H1 (cell line): Measurements from ENCODE around the gene BRIP1. TPM values are rescaled to one million over a fixed set of nuclear protein-coding genes. Genes with fewer than 3 reads are reported as not detected.

ENCODE experiments used
- CTCF ChIA-PET: fragments of 300-600 bp; sonication (Branson Sonifier 250); formaldehyde crosslinking; loops from one replicate; lab custom pipeline; 2021; ENCODE audit not compliant: partially characterized antibody; lab: Charles Lee
- POLR2A ChIA-PET: fragments of 300-600 bp; sonication (Branson Sonifier 250); formaldehyde crosslinking; loops from one replicate; lab custom pipeline; 2021; ENCODE audit warnings: inconsistent platforms; ENCODE audit not compliant: partially characterized antibody; lab: Charles Lee
- DNase-seq, 2 experiments: peaks; one replicate each; pipeline versions ENCODE4 v3.0.0 to v3.0.0-alpha.2; 2010 to 2022; ENCODE audit warnings: low spot score in 2 of 2, low read depth in 1 of 2, mixed read lengths in 1 of 2
- FAIRE-seq: peaks from 2 replicates; lab custom pipeline; 2011; peaks lifted over from hg19 to GRCh38; lab: Jason Lieb, UNC
- H2AFZ ChIP-seq: 2 replicates; pipeline ENCODE4 v1.8.1; 2012; ENCODE audit warnings: low read length, inconsistent platforms
- H2AK5ac ChIP-seq: 2 replicates; pipeline ENCODE4 v1.6.1; 2013; ENCODE audit warnings: low read depth, low read length
- H2BK120ac ChIP-seq: replicated peaks from 2 replicates; pipeline ENCODE3; 2013; ENCODE audit warnings: low read depth, low read length, inconsistent platforms
- H2BK12ac ChIP-seq: 2 replicates; pipeline ENCODE4 v1.6.1; 2013; ENCODE audit warnings: low read depth, low read length
- H2BK15ac ChIP-seq: 2 replicates; pipeline ENCODE4 v1.6.1; 2013; ENCODE audit warnings: low read length
- H2BK20ac ChIP-seq: 2 replicates; pipeline ENCODE4 v1.6.1; 2013; ENCODE audit warnings: low read length
- H2BK5ac ChIP-seq: 2 replicates; pipeline ENCODE4 v1.6.1; 2013; ENCODE audit warnings: low read depth, low read length
- H3K14ac ChIP-seq: 2 replicates; pipeline ENCODE4 v1.6.1; 2013; ENCODE audit warnings: inconsistent platforms; ENCODE audit not compliant: insufficient read length
- H3K18ac ChIP-seq: 2 replicates; pipeline ENCODE4 v1.6.1; 2013; ENCODE audit warnings: low read length; ENCODE audit errors: extremely low read depth
- H3K23ac ChIP-seq: 2 replicates; pipeline ENCODE4 v1.6.1; 2013; ENCODE audit warnings: inconsistent platforms; ENCODE audit not compliant: insufficient read length
- H3K23me2 ChIP-seq: 2 replicates; pipeline ENCODE4 v1.6.1; 2013; ENCODE audit warnings: low read depth, low read length
- H3K27ac ChIP-seq: 2 replicates; pipeline ENCODE4 v1.6.1; 2011; ENCODE audit warnings: low read depth, low read length, inconsistent platforms
- H3K27me3 ChIP-seq, 4 experiments: replicated peaks in 1 of 4; 1 replicate in 1 of 4; 2 replicates in 3 of 4; pipeline versions ENCODE4 v1.6.1 to v1.8.1; 2011 to 2013; ENCODE audit warnings: low read length in 3 of 4, mild to moderate bottlenecking in 3 of 4, inconsistent platforms in 2 of 4, mixed read lengths in 2 of 4, moderate library complexity in 1 of 4; ENCODE audit not compliant: control insufficient read depth in 3 of 4, insufficient read depth in 3 of 4; ENCODE audit errors: extremely low read depth in 1 of 4
- H3K36me3 ChIP-seq, 4 experiments: 2 replicates each; pipeline versions ENCODE4 v1.6.1 to v1.8.1; 2011 to 2013; ENCODE audit warnings: mild to moderate bottlenecking in 4 of 4, low read length in 3 of 4, moderate library complexity in 2 of 4, control low read depth in 1 of 4, inconsistent platforms in 1 of 4; ENCODE audit not compliant: insufficient read depth in 4 of 4, control insufficient read depth in 2 of 4
- H3K4ac ChIP-seq: replicated peaks from 2 replicates; pipeline ENCODE3; 2013; ENCODE audit warnings: low read length, low read depth, mixed read lengths, inconsistent platforms; ENCODE audit not compliant: insufficient read length
- H3K4me1 ChIP-seq, 4 experiments: replicated peaks in 1 of 4; 1 replicate in 1 of 4; 2 replicates in 3 of 4; pipeline versions ENCODE4 v1.6.1 to v1.8.1; 2011 to 2013; ENCODE audit warnings: low read length in 3 of 4, inconsistent platforms in 2 of 4, mixed read lengths in 1 of 4; ENCODE audit not compliant: insufficient read depth in 4 of 4, control insufficient read depth in 3 of 4
- H3K4me2 ChIP-seq, 2 experiments: 2 replicates each; pipeline versions ENCODE4 v1.6.1 to v1.8.1; 2011 to 2013; ENCODE audit warnings: low read depth in 2 of 2, low read length in 2 of 2, control low read depth in 1 of 2, inconsistent platforms in 1 of 2, mild to moderate bottlenecking in 1 of 2; ENCODE audit not compliant: insufficient read depth in 1 of 2
- H3K4me3 ChIP-seq, 4 experiments: fragments of 200-600, 300-600 bp in 1 of 4; sonication (generic), shearing (Covaris generic), sonication (Bioruptor Twin) in 1 of 4; 2 replicates each; pipeline versions ENCODE4 v1.5.1 to v1.8.1; 2011 to 2016; ENCODE audit warnings: low read length in 4 of 4, low read depth in 3 of 4, control low read depth in 2 of 4, inconsistent platforms in 2 of 4, mild to moderate bottlenecking in 2 of 4, mixed read lengths in 1 of 4, moderate library complexity in 1 of 4; ENCODE audit not compliant: insufficient read depth in 2 of 4; ENCODE audit errors: extremely low read depth in 1 of 4
- H3K56ac ChIP-seq: replicated peaks from 2 replicates; pipeline ENCODE3; 2013; ENCODE audit warnings: low read depth, mild to moderate bottlenecking, mixed read lengths, low read length, inconsistent platforms; ENCODE audit not compliant: insufficient read length
- H3K79me1 ChIP-seq: 2 replicates; pipeline ENCODE4 v1.6.1; 2013; ENCODE audit warnings: low read depth, low read length, control low read depth
- H3K79me2 ChIP-seq, 2 experiments: 2 replicates each; pipeline versions ENCODE4 v1.6.1 to v1.8.1; 2012 to 2013; ENCODE audit warnings: low read length in 2 of 2, mild to moderate bottlenecking in 2 of 2, inconsistent platforms in 1 of 2; ENCODE audit not compliant: insufficient read depth in 2 of 2, control insufficient read depth in 1 of 2
- H3K9ac ChIP-seq, 4 experiments: replicated peaks in 1 of 4; 1 replicate in 1 of 4; 2 replicates in 3 of 4; pipeline versions ENCODE4 v1.6.1 to v1.8.1; 2011 to 2013; ENCODE audit warnings: low read depth in 3 of 4, low read length in 3 of 4, control low read depth in 2 of 4, mild to moderate bottlenecking in 2 of 4, moderate library complexity in 2 of 4, inconsistent platforms in 1 of 4; ENCODE audit errors: extremely low read depth in 1 of 4
- H3K9me3 ChIP-seq, 2 experiments: 2 replicates each; pipeline versions ENCODE4 v1.6.1 to v1.8.1; 2012 to 2013; ENCODE audit warnings: mild to moderate bottlenecking in 2 of 2, moderate library complexity in 2 of 2, control low read depth in 1 of 2, inconsistent platforms in 1 of 2, low read depth in 1 of 2, low read length in 1 of 2, mixed read lengths in 1 of 2; ENCODE audit not compliant: insufficient read depth in 2 of 2
- H4K20me1 ChIP-seq, 2 experiments: replicated peaks in 1 of 2; 2 replicates each; pipeline versions ENCODE3 to v1.8.1; 2011 to 2013; ENCODE audit warnings: inconsistent platforms in 2 of 2, low read length in 2 of 2, mild to moderate bottlenecking in 1 of 2; ENCODE audit not compliant: insufficient read depth in 2 of 2, control insufficient read depth in 1 of 2
- H4K5ac ChIP-seq: 2 replicates; pipeline ENCODE4 v1.6.1; 2013; ENCODE audit warnings: low read length, low read depth, mixed read lengths, inconsistent platforms; ENCODE audit not compliant: insufficient read length
- H4K8ac ChIP-seq: 2 replicates; pipeline ENCODE4 v1.8.0; 2013; ENCODE audit warnings: mild to moderate bottlenecking, moderate library complexity, low read length, inconsistent platforms; ENCODE audit not compliant: insufficient read depth; ENCODE audit errors: extremely low read depth
- H4K91ac ChIP-seq: replicated peaks from 2 replicates; pipeline ENCODE3; 2013; ENCODE audit warnings: low read length, mixed read lengths, inconsistent platforms; ENCODE audit not compliant: insufficient read length
- EZH2 ChIP-seq: fragments of 200-600 bp; sonication (generic); IDR thresholded peaks from 2 replicates; pipeline ENCODE4 v1.7.1; 2012; ENCODE audit warnings: low read depth, mild to moderate bottlenecking, moderate library complexity, low read length, inconsistent platforms; ENCODE audit not compliant: severe bottlenecking
- KDM1A ChIP-seq: fragments of 200-600, 300-600 bp; sonication (generic); IDR thresholded peaks from 2 replicates; pipeline ENCODE4 v1.7.1; 2016; ENCODE audit warnings: mild to moderate bottlenecking, low read length, borderline replicate concordance
- WGBS, 2 experiments: shearing (Covaris generic) in 1 of 2; methylation state at CpG; one replicate each; pipeline versions ENCODE4 v1.1.6 to v1.1.7; 2013 to 2015; ENCODE audit warnings: low lambda C conversion rate in 2 of 2, mixed read lengths in 2 of 2, inconsistent platforms in 1 of 2, low coverage in 1 of 2, missing lambda C conversion rate in 1 of 2; ENCODE audit not compliant: insufficient replicate concordance in 2 of 2, insufficient coverage in 1 of 2, insufficient read length in 1 of 2; ENCODE audit errors: extremely low coverage in 1 of 2, missing lambda C conversion rate in 1 of 2; 5-methylcytosine and 5-hydroxymethylcytosine counted together
- polyA plus RNA-seq, 7 experiments: library from polyadenylated mRNA; depleted of rRNA in 3 of 7; stranded (reverse) in 5 of 7; unstranded in 2 of 7; fragments of >200 nt in 5 of 7; fragments of 200-250 nt in 2 of 7; gene quantifications; 1 replicate in 5 of 7; 2 replicates in 1 of 7; 4 replicates in 1 of 7; pipeline versions ENCODE4 v1.2.1 to v1.2.3, GENCODE V29; 2011 to 2013; ENCODE audit warnings: missing spikeins in 2 of 7, mixed read lengths in 2 of 7
- total RNA-seq: library from RNA; stranded (reverse); fragmentation: NEBNext Ultra II Directional; extraction: Animal tissue kit (Norgen Biotek cat#: 25700); gene quantifications from 2 replicates; pipeline ENCODE4 v1.2.1, GENCODE V29; 2021

BRIP1 gene
- total and polyA plus RNA-seq, 2 of the 8 experiments (the other 6 are each of a cell fraction or from before 2014, with no cell fraction given), result 5.8 to 19.2 TPM

GRCh38 chr17:61698244-61698643 is 165.1 kb downstream of the BRIP1 start:
- Histone ChIP-seq H3K4me3 (no peak overlapping the region), H3K9ac (no peak overlapping the region), H3K18ac (no peak overlapping the region), H4K20me1 (no peaks in the 10 kb centered on the region), H3K4ac (no peak overlapping the region), H3K14ac (no peak overlapping the region), H3K23me2 (no peaks in the 10 kb centered on the region), H2AFZ (no peak overlapping the region), H3K27me3 (no peaks in the 10 kb centered on the region), H4K5ac (no peak overlapping the region), H3K36me3 (peaks cover 0 to under 1% (median 0%) of the 10 kb centered on the region in 4 experiments; a peak in 2 of 8 replicates), H3K27ac (no peak overlapping the region), H2BK12ac (no peak overlapping the region), H2BK20ac (no peak overlapping the region), H2BK5ac (no peak overlapping the region), H2BK120ac (no peak overlapping the region), H4K91ac (no peak overlapping the region), H2AK5ac (no peak overlapping the region), H3K9me3 (peaks cover 29 to 38% of the 10 kb centered on the region in 2 experiments), H3K4me1 (no peaks in the 10 kb centered on the region), H3K79me1 (no peaks in the 10 kb centered on the region), H2BK15ac (no peak overlapping the region), H3K56ac (no peak overlapping the region), H3K23ac (no peak overlapping the region), H3K79me2 (no peaks in the 10 kb centered on the region), H3K4me2 (no peak overlapping the region), H4K8ac (no peak overlapping the region)
- ChIA-PET CTCF (no interaction called here), POLR2A (no interaction called here)
- FAIRE-seq (no peak), DNase-seq (no peak)
- WGBS, 2 experiments, result 98% methylated on average over 2 of the region's 2 CpGs; no CpG with 5 or more reads in 1 of the 2 experiments
- TF ChIP-seq KDM1A (no peak), EZH2 (no peak)
